Tibial nerve (tissue), 3 donors: ENCODE data around the gene ZSCAN12.

ENCODE experiments used
- CTCF ChIP-seq, 5 experiments: fragments of 200-600 bp in 3 of 5; fragments of 450-650 bp in 2 of 5; sonication (generic) in 3 of 5; IDR thresholded peaks; one replicate each; pipeline ENCODE4 v1.5.1; 2016 to 2019; ENCODE audit warnings: antibody characterized with exemption in 5 of 5, mild to moderate bottlenecking in 3 of 5, moderate library complexity in 2 of 5
- POLR2A ChIP-seq, 2 donors: fragments of 450-650 bp; IDR thresholded peaks; one replicate each; pipeline ENCODE4 v1.6.1; 2017; ENCODE audit warnings: antibody characterized with exemption in 2 of 2, mild to moderate bottlenecking in 2 of 2, moderate library complexity in 2 of 2

- TF ChIP-seq CTCF (IDR thresholded peaks at IDR 0.05), result no peak
- TF ChIP-seq POLR2A (IDR thresholded peaks at IDR 0.05), result no peak
Observed at GRCh38 chr6:28402197-28402596, 2.6 kb upstream of the ZSCAN12 start.
